Natural killer cell (primary cell): ENCODE data around the gene C4orf50. TPM values are rescaled to one million over a fixed set of nuclear protein-coding genes. Genes with fewer than 3 reads are reported as not detected.

ENCODE experiments used
- ATAC-seq, 3 donors: fragments of 150-1000 bp in 2 of 3; fragments of 200-7000 bp in 1 of 3; cut with Tn5 transposase; 1 replicate in 1 of 3; 2 replicates in 2 of 3; pipeline ENCODE4 v1.10.0; 2021; ENCODE audit warnings: mild to moderate bottlenecking in 2 of 3, moderate library complexity in 2 of 3
- DNase-seq, 2 donors: peaks; one replicate each; pipeline versions ENCODE4 v3.0.0 to v3.0.0-alpha.2; 2013 to 2021; ENCODE audit warnings: mixed read lengths in 1 of 2
- H3K27ac ChIP-seq: one replicate; pipeline ENCODE4 v1.5.1; 2013; ENCODE audit warnings: mild to moderate bottlenecking, low read length
- H3K27me3 ChIP-seq: one replicate; pipeline ENCODE4 v1.6.1; 2013; ENCODE audit warnings: low read length; ENCODE audit not compliant: control insufficient read depth, insufficient read depth
- H3K36me3 ChIP-seq: one replicate; pipeline ENCODE4 v1.6.1; 2013; ENCODE audit warnings: low read length; ENCODE audit not compliant: control insufficient read depth, insufficient read depth
- H3K4me1 ChIP-seq: one replicate; pipeline ENCODE4 v1.6.1; 2013; ENCODE audit warnings: low read length; ENCODE audit not compliant: control insufficient read depth, insufficient read depth
- H3K4me3 ChIP-seq: one replicate; pipeline ENCODE4 v1.5.1; 2013; ENCODE audit warnings: low read length
- H3K9me3 ChIP-seq: one replicate; pipeline ENCODE4 v1.6.1; 2013; ENCODE audit warnings: low read length; ENCODE audit not compliant: control insufficient read depth, insufficient read depth
- H3K27ac Mint-ChIP-seq, 2 donors: one replicate each; pipeline ENCODE4 v1.8.0; 2022; ENCODE audit warnings: mild to moderate bottlenecking in 2 of 2, mixed read lengths in 2 of 2, moderate library complexity in 1 of 2
- H3K27me3 Mint-ChIP-seq, 2 donors: one replicate each; pipeline ENCODE4 v1.8.0; 2022; ENCODE audit warnings: low read depth in 2 of 2, mixed read lengths in 2 of 2
- H3K36me3 Mint-ChIP-seq: one replicate; pipeline ENCODE4 v1.8.0; 2022; ENCODE audit warnings: mixed read lengths
- H3K4me1 Mint-ChIP-seq, 2 donors: one replicate each; pipeline ENCODE4 v1.8.0; 2022; ENCODE audit warnings: mixed read lengths in 2 of 2
- H3K4me3 Mint-ChIP-seq: one replicate; pipeline ENCODE4 v1.8.0; 2022; ENCODE audit warnings: mild to moderate bottlenecking, moderate library complexity, mixed read lengths
- H3K9me3 Mint-ChIP-seq, 2 donors: one replicate each; pipeline ENCODE4 v1.8.0; 2022; ENCODE audit warnings: mixed read lengths in 2 of 2
- WGBS: methylation state at CpG from one replicate; pipeline ENCODE4 v1.1.7; 2013; ENCODE audit warnings: missing lambda C conversion rate; ENCODE audit not compliant: insufficient coverage; 5-methylcytosine and 5-hydroxymethylcytosine counted together
- intact Hi-C: fragments of 100-400 bp; cut with micrococcal nuclease; formaldehyde crosslinking; loops from one replicate; pipeline ENCODE4 v1.14.2; 2022
- total RNA-seq, 4 donors: library from RNA; stranded (reverse); fragments of 120-200 nt in 1 of 4; gene quantifications; one replicate each; pipeline versions ENCODE4 v1.2.3 to v1.2.4, GENCODE V29; 2013 to 2022
- TF ChIP-seq, protein P1 (sequence below): fragments of 200-600 bp; IDR thresholded peaks from one replicate; pipeline ENCODE4 v1.8.0; 2022; ENCODE audit warnings: antibody characterized with exemption

C4orf50 gene
- total RNA-seq, 3 donors from 2014 or later (not counting 1 experiment from before 2014, with no cell fraction given) = 0.63 to 2.7 (median 1.8) TPM

DNA sequence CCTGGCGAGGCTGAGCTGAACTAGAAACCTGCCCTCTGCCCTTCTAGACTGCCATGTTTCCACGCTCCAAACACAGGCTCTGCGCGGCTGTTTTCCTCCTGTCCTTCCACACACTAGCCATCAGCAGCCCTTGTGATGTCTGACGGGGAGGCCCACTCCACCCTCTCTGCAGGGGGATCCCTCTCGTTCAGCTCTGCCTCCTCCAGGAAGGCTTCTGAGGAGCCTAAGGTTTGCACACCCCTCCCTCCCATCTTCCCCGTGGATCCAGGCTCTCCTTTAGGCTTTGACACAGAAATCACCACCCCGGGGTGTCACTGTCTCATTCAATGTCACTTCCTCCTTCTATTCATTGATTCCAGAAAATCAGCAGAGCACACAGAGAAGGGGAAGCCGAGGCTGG, 86.7 kb downstream of the C4orf50 start:
- no peak overlapping the region for H3K4me3 ChIP-seq
- H3K36me3 ChIP-seq = no peaks in the 10 kb centered on the region
- TF ChIP-seq, protein P1, sequence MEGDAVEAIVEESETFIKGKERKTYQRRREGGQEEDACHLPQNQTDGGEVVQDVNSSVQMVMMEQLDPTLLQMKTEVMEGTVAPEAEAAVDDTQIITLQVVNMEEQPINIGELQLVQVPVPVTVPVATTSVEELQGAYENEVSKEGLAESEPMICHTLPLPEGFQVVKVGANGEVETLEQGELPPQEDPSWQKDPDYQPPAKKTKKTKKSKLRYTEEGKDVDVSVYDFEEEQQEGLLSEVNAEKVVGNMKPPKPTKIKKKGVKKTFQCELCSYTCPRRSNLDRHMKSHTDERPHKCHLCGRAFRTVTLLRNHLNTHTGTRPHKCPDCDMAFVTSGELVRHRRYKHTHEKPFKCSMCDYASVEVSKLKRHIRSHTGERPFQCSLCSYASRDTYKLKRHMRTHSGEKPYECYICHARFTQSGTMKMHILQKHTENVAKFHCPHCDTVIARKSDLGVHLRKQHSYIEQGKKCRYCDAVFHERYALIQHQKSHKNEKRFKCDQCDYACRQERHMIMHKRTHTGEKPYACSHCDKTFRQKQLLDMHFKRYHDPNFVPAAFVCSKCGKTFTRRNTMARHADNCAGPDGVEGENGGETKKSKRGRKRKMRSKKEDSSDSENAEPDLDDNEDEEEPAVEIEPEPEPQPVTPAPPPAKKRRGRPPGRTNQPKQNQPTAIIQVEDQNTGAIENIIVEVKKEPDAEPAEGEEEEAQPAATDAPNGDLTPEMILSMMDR = no peak
- Mint-ChIP-seq H3K4me3 (no peak overlapping the region), H3K27ac (no peak overlapping the region), H3K36me3 (no peaks in the 10 kb centered on the region), H3K9me3 (no peaks in the 10 kb centered on the region), H3K27me3 (peaks cover 0 to 4% of the 10 kb centered on the region in 2 donors), H3K4me1 (no peaks in the 10 kb centered on the region)
- DNase-seq (no peak), ATAC-seq (no peak)
- no peaks in the 10 kb centered on the region for H3K9me3 ChIP-seq
- peaks cover 3% of the 10 kb centered on the region for H3K27me3 ChIP-seq
- intact Hi-C loops = no loop called here
- no peaks in the 10 kb centered on the region for H3K4me1 ChIP-seq
- no peak overlapping the region for H3K27ac ChIP-seq
- WGBS = 47% methylated on average over 9 of the region's 9 CpGs

DNA sequence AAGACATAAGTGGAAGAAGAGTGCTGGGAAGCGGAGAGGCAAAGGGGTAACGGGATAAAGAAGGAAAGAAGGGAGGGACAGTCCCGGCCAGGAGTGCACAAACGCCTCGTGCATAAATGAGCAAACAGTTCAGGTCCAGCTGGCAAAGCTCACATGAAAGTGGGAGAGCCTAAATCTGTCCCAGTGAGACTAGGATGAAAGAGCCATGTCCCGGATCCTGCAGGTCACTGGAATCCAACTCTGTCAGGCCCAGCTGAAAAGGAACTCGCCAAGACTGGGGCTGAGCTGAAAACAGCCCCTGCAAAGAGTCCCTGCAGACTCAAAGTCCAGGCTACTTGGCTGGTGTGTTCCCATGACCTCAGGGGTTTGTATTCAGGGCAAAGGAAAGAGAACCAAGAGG, 87.4 kb downstream of the C4orf50 start:
- Mint-ChIP-seq H3K4me1 (no peaks in the 10 kb centered on the region), H3K4me3 (no peak overlapping the region)
- WGBS = 85% methylated on average over 7 of the region's 7 CpGs

DNA sequence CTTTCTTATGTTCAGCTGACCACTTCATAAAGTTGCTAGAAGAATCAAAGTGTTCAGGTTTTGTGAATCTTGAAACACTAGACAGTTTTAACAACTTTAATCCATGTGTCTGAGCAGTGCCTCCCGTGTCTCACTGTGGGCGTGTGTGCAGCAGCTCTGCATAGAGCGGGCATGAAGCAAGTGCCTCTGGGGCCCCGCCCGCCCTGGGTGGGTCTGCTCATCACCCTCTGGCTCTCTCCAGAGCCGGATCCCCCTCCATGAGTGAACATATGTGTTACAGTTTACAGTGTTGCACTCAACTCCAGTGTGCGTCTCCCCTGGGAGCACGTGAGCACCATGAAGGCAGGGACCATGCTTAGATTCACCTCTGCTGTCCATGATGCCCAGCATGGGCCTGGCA, 87.8 kb downstream of the C4orf50 start:
- H3K27ac Mint-ChIP-seq = no peak overlapping the region
- H3K36me3 Mint-ChIP-seq = no peaks in the 10 kb centered on the region
- TF ChIP-seq, protein P1 = no peak
- DNase-seq (no peak), ATAC-seq (peak in 1 of 3 donors; percentile 21)
- Histone ChIP-seq H3K9me3 (no peaks in the 10 kb centered on the region), H3K36me3 (no peaks in the 10 kb centered on the region), H3K27ac (no peak overlapping the region), H3K27me3 (peaks cover 3% of the 10 kb centered on the region), H3K4me3 (no peak overlapping the region), H3K4me1 (no peaks in the 10 kb centered on the region)
- WGBS = 84% methylated on average over 8 of the region's 8 CpGs
- H3K27me3 Mint-ChIP-seq = peaks cover 0 to 4% of the 10 kb centered on the region in 2 donors
- H3K9me3 Mint-ChIP-seq = no peaks in the 10 kb centered on the region
- no peaks in the 10 kb centered on the region for H3K4me1 Mint-ChIP-seq
- intact Hi-C loops = no loop called here
- H3K4me3 Mint-ChIP-seq = no peak overlapping the region

More for the DNA sequence above, 87.4 kb downstream of the C4orf50 start:
- Histone ChIP-seq H3K27me3 (peaks cover 3% of the 10 kb centered on the region), H3K4me1 (no peaks in the 10 kb centered on the region), H3K27ac (no peak overlapping the region), H3K9me3 (no peaks in the 10 kb centered on the region), H3K36me3 (no peaks in the 10 kb centered on the region), H3K4me3 (no peak overlapping the region)
- TF ChIP-seq, protein P1 = no peak
- ATAC-seq (no peak), DNase-seq (no peak)
- no peaks in the 10 kb centered on the region for H3K9me3 Mint-ChIP-seq
- no peak overlapping the region for H3K27ac Mint-ChIP-seq
- intact Hi-C loops = no loop called here
- no peaks in the 10 kb centered on the region for H3K36me3 Mint-ChIP-seq
- peaks cover 0 to 4% of the 10 kb centered on the region in 2 donors for H3K27me3 Mint-ChIP-seq

DNA sequence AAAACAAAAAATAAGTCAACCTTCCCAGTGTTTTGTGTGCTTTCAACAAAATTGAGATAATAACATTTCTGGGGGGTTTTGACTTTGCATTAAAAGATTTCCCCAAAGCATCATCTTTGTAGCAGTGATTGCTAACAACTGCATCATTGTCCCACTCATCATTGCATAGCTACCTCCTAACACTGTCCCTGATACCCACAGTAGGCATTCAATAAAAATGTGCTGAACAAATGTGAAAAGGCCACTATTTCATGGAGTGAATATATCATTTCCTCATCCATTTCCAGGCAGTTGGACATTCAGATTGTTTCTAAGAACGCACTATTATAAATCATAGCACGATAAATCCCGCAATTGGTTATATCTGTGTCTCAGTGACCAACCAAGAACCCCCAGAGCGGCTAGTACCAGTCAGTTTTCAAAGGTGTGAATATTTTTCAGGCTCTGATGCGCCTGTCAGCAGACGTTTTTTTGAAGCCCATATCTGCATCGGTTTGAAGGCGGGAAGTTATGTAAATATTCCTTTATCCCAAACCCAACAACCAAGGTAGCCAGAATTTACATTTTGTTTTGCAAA, 89.3 kb downstream of the C4orf50 start:
- H3K36me3 ChIP-seq = no peaks in the 10 kb centered on the region
- no peak overlapping the region for H3K4me3 Mint-ChIP-seq
- no peaks in the 10 kb centered on the region for H3K36me3 Mint-ChIP-seq
- no peak overlapping the region for H3K27ac Mint-ChIP-seq
- no peaks in the 10 kb centered on the region for H3K27me3 ChIP-seq
- DNase-seq (no peak), ATAC-seq (no peak)
- 85% methylated on average over 8 of the region's 8 CpGs for WGBS
- intact Hi-C loops = no loop called here
- H3K4me1 Mint-ChIP-seq = no peaks in the 10 kb centered on the region
- H3K9me3 Mint-ChIP-seq = no peaks in the 10 kb centered on the region
- no peaks in the 10 kb centered on the region for H3K4me1 ChIP-seq
- no peak overlapping the region for H3K27ac ChIP-seq
- H3K27me3 Mint-ChIP-seq = peaks cover 0 to 4% of the 10 kb centered on the region in 2 donors
- TF ChIP-seq, protein P1 = no peak
- no peak overlapping the region for H3K4me3 ChIP-seq
- no peaks in the 10 kb centered on the region for H3K9me3 ChIP-seq
